ENCODE measurements around the gene COLEC12. TPM values are rescaled to one million over a fixed set of nuclear protein-coding genes. Genes with fewer than 3 reads are reported as not detected.

COLEC12 gene
- total RNA-seq, 1 donor from 2014 or later = 36.7 TPM

- no peak for DNase-seq (ENCODE audit: low spot score)
Measured at GRCh38 chr18:390741-391478, 109.6 kb downstream of the COLEC12 start.

GRCh38 chr18:389658-390357, 110.7 kb downstream of the COLEC12 start:
- no peak for DNase-seq (ENCODE audit: low spot score)

DNA sequence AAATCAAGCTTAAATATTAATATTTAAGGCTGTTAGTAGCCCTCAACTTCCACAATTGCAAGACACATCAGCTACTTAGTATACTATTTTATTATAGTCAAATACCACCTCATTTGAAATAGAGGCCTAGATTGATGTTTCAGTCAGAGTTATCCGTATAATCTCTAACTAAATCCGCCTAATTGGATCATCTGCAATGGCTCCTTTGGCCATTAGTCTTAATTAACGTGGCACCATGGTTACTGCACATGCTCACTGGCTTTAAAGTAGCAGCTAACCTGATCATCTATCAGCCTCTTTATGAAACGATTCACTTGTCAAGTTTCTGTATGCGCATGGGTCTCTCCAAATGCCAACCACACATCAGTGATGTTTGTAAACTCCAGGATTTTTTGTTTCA, 112.3 kb downstream of the COLEC12 start:
- DNase-seq (ENCODE audit: low spot score) = no peak

- no peak for DNase-seq (ENCODE audit: low spot score)
Measured at GRCh38 chr18:386994-387393, 113.5 kb downstream of the COLEC12 start.

GRCh38 chr18:384897-385296, 115.6 kb downstream of the COLEC12 start:
- no peak for DNase-seq (ENCODE audit: low spot score)

GRCh38 chr18:383135-383534, 117.4 kb downstream of the COLEC12 start:
- DNase-seq (ENCODE audit: low spot score) = no peak

DNA sequence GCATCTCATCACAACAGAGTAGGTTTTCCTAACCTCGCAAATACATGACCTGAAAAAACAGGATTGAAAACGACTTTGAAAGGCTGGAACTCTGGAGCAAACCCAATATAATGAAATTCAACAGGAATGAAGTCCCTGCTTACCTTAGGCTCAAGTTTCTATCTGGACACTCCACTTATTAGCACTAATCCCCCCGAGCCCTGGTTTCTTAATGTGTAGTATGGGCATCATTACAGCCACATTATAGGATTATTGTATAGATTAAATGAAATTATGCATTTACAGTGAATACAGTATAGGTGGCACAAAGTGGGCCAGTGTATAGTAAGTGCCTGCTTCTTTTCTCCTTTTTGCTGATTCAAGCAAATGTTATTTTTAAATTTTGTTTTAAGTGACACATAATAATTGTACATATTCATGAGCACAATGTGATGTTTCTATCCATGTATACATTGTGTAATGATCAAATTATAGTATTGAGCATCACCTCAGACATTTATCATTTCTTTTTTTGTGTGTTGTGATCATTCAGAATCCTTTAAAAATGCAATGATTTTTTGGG, 118.0 kb downstream of the COLEC12 start:
- no peak for DNase-seq (ENCODE audit: low spot score)

DNA sequence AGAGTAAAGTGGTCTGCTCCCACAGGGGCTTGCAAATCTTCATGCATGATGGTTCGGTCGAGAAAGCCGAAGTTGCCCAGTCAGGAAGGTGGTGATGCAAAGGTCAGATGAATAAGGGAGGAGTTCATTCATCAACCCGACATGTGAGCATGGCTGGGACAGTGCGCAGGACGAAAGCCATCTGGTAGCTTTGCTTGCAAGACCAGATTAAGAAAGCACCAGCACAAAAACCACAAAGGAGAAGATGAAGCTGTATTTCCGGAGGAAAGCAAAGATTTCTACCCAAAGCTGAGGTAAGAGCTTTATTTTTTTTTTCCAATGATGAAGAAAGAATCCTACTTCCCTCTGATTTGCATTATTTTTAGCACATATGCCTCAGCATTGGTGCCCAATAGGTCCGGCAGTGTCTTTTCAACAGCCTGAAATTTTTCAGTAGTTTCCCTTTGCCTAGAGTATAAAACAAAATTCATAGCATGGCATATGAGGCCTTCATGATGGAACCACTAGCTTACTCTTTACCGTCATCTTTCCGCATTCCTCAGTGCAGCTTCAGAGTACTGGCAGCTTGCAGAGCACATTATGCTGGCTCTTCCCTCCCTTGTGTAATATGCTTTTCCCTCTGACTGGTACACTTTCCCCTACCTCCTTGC, 120.7 kb downstream of the COLEC12 start:
- DNase-seq (ENCODE audit: low spot score) = no peak

- no peak for DNase-seq (ENCODE audit: low spot score)
Measured at GRCh38 chr18:378079-378478, 122.4 kb downstream of the COLEC12 start.

- no peak for DNase-seq (ENCODE audit: low spot score)
Measured at GRCh38 chr18:377088-377487, 123.4 kb downstream of the COLEC12 start.

- no peak for DNase-seq (ENCODE audit: low spot score)
Measured at GRCh38 chr18:376311-376710, 124.2 kb downstream of the COLEC12 start.

DNA sequence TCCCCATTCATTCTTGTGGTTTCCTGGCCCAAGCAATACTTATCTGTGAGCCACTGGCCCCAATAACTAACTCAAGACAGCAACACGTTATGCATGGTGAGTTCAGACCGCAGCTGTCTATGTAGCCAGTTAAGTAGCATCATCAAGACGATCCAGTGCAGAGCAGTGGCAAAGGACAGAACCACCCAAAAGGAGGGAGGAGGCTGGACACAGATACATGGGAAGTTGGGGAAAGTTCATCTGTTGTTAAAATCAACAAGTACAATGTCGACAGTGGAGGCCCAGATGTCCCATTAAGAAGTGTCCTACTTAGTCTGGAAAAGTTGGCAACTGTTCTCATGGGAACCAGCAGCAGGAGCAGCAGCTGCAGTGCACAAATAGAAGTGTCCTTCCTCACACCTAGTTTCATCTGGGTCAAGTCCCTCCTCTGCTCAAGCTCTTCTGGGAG, 125.8 kb downstream of the COLEC12 start:
- no peak for DNase-seq (ENCODE audit: low spot score)

DNA sequence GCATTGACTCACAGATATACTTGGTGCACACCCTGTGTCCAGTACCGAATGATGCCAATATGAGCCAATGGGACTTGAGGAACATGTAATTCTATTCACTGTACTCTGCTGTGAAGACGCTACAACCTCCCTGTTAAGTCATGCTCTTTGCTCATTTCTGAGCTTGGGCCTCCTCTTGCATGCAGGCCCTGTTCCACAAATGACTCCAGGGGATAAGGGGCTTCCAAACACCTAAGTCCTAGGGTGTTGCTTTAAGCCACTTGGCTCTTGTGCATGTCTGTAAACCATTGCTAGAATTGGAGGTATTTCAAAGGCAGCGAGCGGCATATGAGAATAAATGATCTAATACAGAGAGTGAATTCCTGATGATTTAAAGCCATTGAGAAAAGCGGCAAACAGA, 126.7 kb downstream of the COLEC12 start:
- no peak for DNase-seq (ENCODE audit: low spot score)

DNA sequence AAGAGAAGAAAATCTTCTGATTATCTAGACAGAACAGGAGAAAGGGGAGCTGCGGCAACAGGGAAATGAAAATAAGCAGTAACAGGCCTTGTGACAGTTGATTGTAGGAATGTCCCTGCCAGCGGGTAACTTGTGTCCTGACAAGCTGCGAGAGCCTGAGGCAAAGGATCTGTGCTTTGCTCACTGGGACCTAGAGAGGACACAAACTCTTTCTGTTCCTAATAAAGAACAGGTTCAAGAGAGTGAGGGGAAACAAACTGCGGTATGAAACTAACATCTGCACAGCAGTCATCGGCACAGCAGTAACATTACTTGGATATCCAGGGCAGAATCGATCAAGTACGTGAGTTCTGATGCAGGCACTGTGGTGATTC, 128.9 kb downstream of the COLEC12 start:
- no peak for DNase-seq (ENCODE audit: low spot score)

GRCh38 chr18:370751-371608, 129.5 kb downstream of the COLEC12 start:
- no peak for DNase-seq (ENCODE audit: low spot score)

- no peak for DNase-seq (ENCODE audit: low spot score)
Measured at GRCh38 chr18:369224-370015, 131.1 kb downstream of the COLEC12 start.

DNA sequence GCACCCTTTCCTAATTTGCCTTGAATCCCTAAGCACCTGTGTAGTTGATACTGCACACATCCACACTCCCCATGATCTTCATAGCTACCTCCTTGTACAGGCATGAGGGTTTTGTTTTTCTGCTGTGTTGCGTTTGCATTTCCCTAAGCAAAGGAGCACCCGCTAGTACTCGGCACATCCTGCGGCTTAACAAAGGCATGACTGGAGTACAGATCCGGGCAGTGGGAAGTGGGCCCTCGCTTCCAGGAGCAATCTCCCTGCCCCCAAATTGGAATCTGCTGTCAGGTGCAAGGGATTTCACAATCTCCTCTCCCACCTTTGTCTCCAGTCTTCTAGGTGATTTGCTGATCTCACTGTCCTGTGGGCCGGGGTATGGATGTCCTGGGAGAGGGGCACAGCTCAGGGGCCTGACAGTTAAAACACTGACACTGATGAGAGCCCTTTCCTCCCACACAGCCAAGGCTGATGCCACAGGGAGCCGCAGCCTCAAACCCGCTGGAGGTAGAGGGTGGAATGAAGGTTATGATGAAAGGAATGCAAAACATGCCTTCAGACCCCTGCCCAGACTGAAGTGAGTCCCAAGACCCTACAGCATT, 133.9 kb downstream of the COLEC12 start:
- DNase-seq (ENCODE audit: low spot score) = no peak

- DNase-seq (ENCODE audit: low spot score) = no peak
Measured at GRCh38 chr18:365651-366050, 134.8 kb downstream of the COLEC12 start.

GRCh38 chr18:364256-364826, 136.2 kb downstream of the COLEC12 start:
- DNase-seq (ENCODE audit: low spot score) = no peak
